ENCODE data around the gene RITA1. TPM values are rescaled to one million over a fixed set of nuclear protein-coding genes. Genes with fewer than 3 reads are reported as not detected.

RITA1 gene
- total RNA-seq, 1 experiment from 2014 or later = 33.6 TPM

DNA sequence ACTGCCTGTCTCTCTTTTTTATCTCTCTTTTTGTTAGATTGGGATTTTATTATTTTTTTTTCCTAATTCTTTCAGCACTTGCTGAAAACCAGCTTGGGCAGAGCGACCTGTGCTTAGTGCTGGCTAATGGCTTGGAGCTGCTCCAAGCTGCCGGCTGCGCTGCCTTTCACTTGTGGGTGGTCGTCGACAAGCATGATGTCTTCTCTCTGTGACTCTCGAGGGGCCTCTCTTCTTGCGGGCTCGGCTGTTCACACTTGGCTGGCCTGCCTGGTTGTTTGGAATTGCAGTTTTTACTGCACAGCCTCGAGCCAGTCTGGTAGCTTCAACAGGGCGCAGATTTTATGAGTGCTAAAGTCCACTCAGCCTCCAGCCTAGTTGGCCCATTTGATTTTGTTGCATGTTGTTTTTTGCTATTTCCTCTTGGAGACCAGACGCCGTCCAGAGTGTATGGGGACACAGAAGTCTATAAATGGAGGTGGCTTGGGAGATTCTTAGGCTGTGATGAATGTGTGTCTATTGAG is 54.4 kb downstream of the RITA1 start:
- CTCF ChIA-PET = interaction anchor here (0.5 kb wide), 1 partner anchor 43 kb away, joined by 4 read pairs; no protein-coding TSS in a partner anchor
- peaks cover 47% of the 10 kb centered on the region for H3K4me1 Mint-ChIP-seq (ENCODE audit: low read depth, unreplicated experiment)

DNA sequence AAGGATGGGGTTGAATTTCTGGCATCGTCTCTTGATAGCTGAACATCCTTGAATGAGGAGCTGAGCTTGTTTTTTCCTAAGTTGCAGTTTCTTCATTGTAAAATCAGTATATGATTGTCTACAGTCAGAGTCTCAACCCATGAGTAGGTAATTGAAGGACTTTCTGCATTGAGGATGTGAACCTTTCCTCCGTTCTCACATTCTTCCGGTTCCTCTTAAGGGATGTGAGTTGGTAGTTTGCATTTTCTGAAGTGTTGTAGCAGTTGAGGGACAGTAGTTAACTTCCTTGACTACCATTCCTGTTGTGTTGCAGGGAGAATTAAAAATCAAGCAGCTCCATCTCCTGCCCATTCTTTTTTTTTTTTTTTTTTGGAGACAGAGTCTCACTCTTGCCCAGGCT is 54.9 kb downstream of the RITA1 start:
- DNase-seq = no peak
- Histone ChIP-seq H3K36me3 (ENCODE audit: control insufficient read depth, insufficient read depth, low read length) (no peaks in the 10 kb centered on the region; the same call in 1 of the 2 replicates), H3K4me1 (peaks cover 49% of the 10 kb centered on the region), H3K4me3 (ENCODE audit: low read depth, low read length) (no peak overlapping the region), H3K9me3 (no peaks in the 10 kb centered on the region), H3K27me3 (replicated peaks; ENCODE audit: control insufficient read depth, insufficient read depth, low read length) (no peaks in the 10 kb centered on the region)
- Mint-ChIP-seq H3K9me3 (ENCODE audit: unreplicated experiment) (no peaks in the 10 kb centered on the region), H3K36me3 (ENCODE audit: insufficient read depth, unreplicated experiment) (peaks cover 77% of the 10 kb centered on the region), H3K4me3 (ENCODE audit: unreplicated experiment) (peak overlapping the region; percentile 55), H3K27ac (ENCODE audit: unreplicated experiment) (peak overlapping the region; percentile 93), H3K27me3 (ENCODE audit: insufficient read depth, unreplicated experiment) (no peaks in the 10 kb centered on the region), H3K4me1 (ENCODE audit: low read depth, unreplicated experiment) (peaks cover 44% of the 10 kb centered on the region)
- ChIA-PET POLR2A (interaction anchor here (0.6 to 1.4 kb wide), 3 partner anchors 10 to 18 kb away, joined by 6 to 15 read pairs (median 7); no protein-coding TSS in a partner anchor), CTCF (no interaction called here)
- TF ChIP-seq, protein P1, sequence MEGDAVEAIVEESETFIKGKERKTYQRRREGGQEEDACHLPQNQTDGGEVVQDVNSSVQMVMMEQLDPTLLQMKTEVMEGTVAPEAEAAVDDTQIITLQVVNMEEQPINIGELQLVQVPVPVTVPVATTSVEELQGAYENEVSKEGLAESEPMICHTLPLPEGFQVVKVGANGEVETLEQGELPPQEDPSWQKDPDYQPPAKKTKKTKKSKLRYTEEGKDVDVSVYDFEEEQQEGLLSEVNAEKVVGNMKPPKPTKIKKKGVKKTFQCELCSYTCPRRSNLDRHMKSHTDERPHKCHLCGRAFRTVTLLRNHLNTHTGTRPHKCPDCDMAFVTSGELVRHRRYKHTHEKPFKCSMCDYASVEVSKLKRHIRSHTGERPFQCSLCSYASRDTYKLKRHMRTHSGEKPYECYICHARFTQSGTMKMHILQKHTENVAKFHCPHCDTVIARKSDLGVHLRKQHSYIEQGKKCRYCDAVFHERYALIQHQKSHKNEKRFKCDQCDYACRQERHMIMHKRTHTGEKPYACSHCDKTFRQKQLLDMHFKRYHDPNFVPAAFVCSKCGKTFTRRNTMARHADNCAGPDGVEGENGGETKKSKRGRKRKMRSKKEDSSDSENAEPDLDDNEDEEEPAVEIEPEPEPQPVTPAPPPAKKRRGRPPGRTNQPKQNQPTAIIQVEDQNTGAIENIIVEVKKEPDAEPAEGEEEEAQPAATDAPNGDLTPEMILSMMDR (IDR thresholded peaks at IDR 0.05; ENCODE audit: insufficient read depth in 1 of 2, low read depth in 1 of 2, low read length in 1 of 2, severe bottlenecking in 1 of 2, unreplicated experiment in 1 of 2) = no peak
- intact Hi-C loops (cut with micrococcal nuclease; ENCODE audit: unreplicated experiment) = loop anchor here (2.0 kb wide), 2 partner anchors 18 to 44 kb away; no protein-coding TSS in a partner anchor
- BruUV-seq (replicated peaks) = TSS peak; percentile 66

More for the DNA sequence above, 54.4 kb downstream of the RITA1 start:
- peak overlapping the region; percentile 93 for H3K27ac Mint-ChIP-seq (ENCODE audit: unreplicated experiment)
- no peaks in the 10 kb centered on the region for H3K27me3 Mint-ChIP-seq (ENCODE audit: insufficient read depth, unreplicated experiment)
- Histone ChIP-seq H3K27me3 (replicated peaks; ENCODE audit: control insufficient read depth, insufficient read depth, low read length) (no peaks in the 10 kb centered on the region), H3K4me3 (ENCODE audit: low read depth, low read length) (no peak overlapping the region), H3K9me3 (no peaks in the 10 kb centered on the region), H3K36me3 (ENCODE audit: control insufficient read depth, insufficient read depth, low read length) (no peaks in the 10 kb centered on the region; the same call in 1 of the 2 replicates), H3K4me1 (peaks cover 47% of the 10 kb centered on the region)
- H3K36me3 Mint-ChIP-seq (ENCODE audit: insufficient read depth, unreplicated experiment) = peaks cover 72% of the 10 kb centered on the region
- no peaks in the 10 kb centered on the region for H3K9me3 Mint-ChIP-seq (ENCODE audit: unreplicated experiment)
- peak; percentile 65 to 71 for DNase-seq
- TF ChIP-seq, protein P1 (IDR thresholded peaks at IDR 0.05; ENCODE audit: insufficient read depth in 1 of 2, low read depth in 1 of 2, low read length in 1 of 2, severe bottlenecking in 1 of 2, unreplicated experiment in 1 of 2) = no peak
- POLR2A ChIA-PET = interaction anchor here (0.6 to 1.4 kb wide), 2 partner anchors 9 to 17 kb away, joined by 3 to 15 read pairs; no protein-coding TSS in a partner anchor
- peak overlapping the region; percentile 55 for H3K4me3 Mint-ChIP-seq (ENCODE audit: unreplicated experiment)
- BruUV-seq (replicated peaks) = no TSS peak
- intact Hi-C loops (cut with micrococcal nuclease; ENCODE audit: unreplicated experiment) = loop anchor here (2.0 kb wide), 2 partner anchors 17 to 43 kb away; no protein-coding TSS in a partner anchor

DNA sequence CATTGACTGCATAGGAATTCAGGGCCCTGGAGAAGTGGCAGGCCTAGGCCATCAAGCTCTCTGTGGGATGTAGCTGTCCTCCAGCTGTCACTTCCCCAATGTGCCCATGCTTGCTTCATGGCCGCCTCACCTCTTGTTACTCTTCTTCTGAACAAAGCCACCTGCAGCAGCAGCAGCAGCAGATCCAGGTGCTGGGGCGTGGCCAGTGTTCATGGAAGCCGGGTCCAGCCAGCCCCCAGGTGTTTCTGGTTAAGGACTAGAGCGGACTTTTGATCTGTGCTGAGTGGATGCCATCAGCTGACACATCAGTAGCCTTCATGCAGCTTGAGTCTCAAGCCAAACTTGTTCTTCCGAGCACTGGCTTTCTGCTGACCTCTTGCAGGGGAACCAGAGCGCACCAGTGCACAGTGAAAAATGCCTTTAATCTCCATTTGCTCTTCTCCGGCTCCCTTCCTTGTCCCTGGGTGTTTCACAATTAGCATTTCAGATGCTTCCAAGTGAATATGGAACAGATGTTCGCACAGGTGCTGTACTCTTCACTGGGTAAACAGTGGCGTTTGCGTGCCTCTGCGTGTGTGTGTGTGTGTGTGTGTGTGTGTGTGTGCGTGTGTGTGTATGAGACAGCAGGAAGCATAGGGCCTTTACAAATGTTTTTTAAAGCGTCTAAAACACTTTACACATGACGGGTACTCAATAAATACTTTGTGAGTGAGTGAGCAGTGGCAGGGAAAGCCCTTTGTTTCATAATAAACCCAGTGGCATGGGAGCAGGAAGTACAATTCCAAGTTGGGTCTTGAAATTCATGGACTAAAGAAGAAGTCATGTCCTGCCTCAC is 55.9 kb downstream of the RITA1 start:
- Mint-ChIP-seq H3K4me1 (ENCODE audit: low read depth, unreplicated experiment) (peaks cover 48% of the 10 kb centered on the region), H3K36me3 (ENCODE audit: insufficient read depth, unreplicated experiment) (peaks cover 76% of the 10 kb centered on the region), H3K27me3 (ENCODE audit: insufficient read depth, unreplicated experiment) (no peaks in the 10 kb centered on the region), H3K9me3 (ENCODE audit: unreplicated experiment) (no peaks in the 10 kb centered on the region), H3K27ac (ENCODE audit: unreplicated experiment) (peak overlapping the region; percentile 93), H3K4me3 (ENCODE audit: unreplicated experiment) (peak overlapping the region; percentile 12)
- Histone ChIP-seq H3K36me3 (ENCODE audit: control insufficient read depth, insufficient read depth, low read length) (no peaks in the 10 kb centered on the region; the same call in 1 of the 2 replicates), H3K4me3 (ENCODE audit: low read depth, low read length) (no peak overlapping the region), H3K4me1 (peaks cover 53% of the 10 kb centered on the region), H3K9me3 (no peaks in the 10 kb centered on the region), H3K27me3 (replicated peaks; ENCODE audit: control insufficient read depth, insufficient read depth, low read length) (no peaks in the 10 kb centered on the region)
- DNase-seq = peak; percentile 82 to 87
- intact Hi-C loops (cut with micrococcal nuclease; ENCODE audit: unreplicated experiment) = loop anchor here (1.0 to 2.0 kb wide), 3 partner anchors 11 to 45 kb away; no protein-coding TSS in a partner anchor
- TF ChIP-seq, protein P1 (IDR thresholded peaks at IDR 0.05; ENCODE audit: insufficient read depth in 1 of 2, low read depth in 1 of 2, low read length in 1 of 2, severe bottlenecking in 1 of 2, unreplicated experiment in 1 of 2) = no peak
- ChIA-PET CTCF (no interaction called here), POLR2A (interaction anchor here (0.6 to 1.4 kb wide), 2 partner anchors 11 to 19 kb away, joined by 6 to 7 read pairs; no protein-coding TSS in a partner anchor)
- no TSS peak for BruUV-seq (replicated peaks)
